ENCODE results near the gene ISX.

Gene ISX

DNA sequence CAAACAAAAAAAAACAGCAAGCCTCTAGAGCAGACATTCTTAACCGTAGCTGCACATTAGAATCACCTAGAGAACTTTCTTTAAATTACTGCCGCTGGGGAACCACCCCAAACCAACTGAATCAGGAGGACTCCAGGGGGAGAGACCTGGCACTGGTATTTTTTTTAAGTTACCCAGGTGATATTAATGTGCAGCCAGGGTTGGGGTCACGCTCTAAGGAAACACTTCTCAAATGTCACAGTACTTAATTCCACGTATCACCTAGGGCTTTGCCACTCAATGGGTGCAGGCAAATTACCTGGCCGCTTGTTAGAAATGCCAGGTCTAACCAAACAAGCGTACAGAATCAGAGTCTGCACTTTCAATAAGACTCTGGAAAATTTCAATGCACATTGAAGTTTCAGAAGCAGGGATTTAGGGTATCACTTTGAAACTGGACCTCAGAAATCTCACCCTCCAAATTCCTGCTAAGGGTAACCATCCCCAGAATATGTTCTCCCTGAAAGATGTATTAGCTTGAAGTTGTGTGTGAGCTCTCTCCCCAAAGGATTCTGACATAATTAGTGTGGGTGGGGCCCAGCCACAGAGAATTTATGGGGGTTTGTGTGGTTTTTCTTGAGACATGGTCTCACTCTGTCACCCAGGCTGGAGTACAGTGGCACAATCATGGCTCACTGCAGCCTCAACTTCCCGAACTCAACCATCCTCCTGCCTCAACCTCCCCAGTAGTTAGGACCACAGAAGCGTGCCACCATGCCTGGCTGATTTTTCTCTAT is 12.7 kb upstream of the ISX start:
- no peak for DNase-seq

DNA sequence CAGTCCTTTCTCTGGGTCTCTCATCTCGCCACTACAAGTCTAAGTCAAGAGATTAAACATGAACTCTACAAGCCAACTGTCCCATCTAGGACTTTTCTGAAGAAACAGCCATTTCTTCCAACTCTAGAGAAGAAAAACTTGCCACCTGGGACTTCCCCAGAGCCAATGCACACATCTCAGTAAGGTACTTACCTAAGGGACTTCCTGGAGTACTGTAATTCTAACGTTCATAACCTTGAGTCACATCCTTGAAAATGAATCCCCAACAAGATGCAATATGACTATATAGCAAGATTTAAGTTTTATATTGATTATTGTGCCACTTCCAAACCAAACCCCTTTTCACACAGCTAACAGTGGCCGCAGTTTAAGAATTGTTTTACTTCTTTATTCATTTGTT is 11.9 kb upstream of the ISX start:
- no peak for DNase-seq

DNA sequence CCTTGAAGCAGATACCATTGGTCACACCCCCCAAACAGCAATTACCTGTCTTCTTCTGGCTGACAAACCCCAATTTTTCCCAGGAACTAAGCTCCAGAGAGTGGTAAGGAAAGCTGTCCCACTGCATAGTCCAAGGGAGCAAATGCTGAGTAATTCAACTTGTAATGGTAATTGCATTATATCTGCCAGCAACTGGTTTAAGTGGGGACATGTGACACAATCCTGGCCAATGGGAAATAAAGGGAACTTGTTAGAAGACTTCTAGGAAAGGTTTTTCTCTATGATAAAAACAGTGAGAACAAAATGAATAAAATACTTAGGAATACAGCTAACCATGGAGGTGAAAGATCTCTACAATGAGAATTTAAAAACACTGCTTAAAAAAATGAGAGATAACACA is 9.5 kb upstream of the ISX start:
- DNase-seq, result no peak

DNA sequence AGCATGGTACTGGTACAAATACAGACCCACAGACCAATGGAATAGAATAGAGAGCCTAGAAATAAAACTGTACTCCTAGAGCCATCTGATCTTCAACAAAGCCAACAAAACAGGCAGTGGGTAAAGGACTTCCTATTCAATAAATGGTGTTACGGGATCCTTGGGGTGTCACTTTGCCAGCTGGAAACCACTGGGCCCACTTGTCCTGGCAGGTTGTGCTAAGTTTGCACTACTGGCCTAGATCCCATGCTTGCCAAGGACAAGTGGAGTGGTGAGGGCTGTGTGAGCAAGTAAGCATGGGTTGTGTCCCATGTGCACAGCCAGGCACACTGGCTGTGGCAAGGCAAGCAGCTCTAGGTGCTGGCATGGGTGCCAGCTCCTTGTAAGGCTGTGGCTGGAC is 8.8 kb upstream of the ISX start:
- DNase-seq, result no peak

DNA sequence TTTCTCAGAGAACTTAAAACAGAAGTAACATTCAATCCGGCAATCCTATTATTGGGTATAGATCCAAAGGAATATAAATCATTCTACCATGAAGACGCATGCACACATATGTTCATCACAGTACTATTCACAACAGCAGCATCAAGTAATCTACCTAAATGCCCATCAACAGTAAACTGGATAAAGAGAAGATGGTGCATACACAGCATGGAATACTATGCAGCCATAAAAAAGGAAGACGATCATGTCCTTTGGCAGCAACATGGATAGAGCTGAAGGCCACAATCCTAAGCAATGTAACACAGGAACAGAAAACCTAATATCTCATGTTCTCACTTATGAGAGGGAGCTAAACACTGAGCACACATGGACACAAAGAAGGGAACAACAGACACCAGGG is 6.3 kb upstream of the ISX start:
- no peak for DNase-seq

DNA sequence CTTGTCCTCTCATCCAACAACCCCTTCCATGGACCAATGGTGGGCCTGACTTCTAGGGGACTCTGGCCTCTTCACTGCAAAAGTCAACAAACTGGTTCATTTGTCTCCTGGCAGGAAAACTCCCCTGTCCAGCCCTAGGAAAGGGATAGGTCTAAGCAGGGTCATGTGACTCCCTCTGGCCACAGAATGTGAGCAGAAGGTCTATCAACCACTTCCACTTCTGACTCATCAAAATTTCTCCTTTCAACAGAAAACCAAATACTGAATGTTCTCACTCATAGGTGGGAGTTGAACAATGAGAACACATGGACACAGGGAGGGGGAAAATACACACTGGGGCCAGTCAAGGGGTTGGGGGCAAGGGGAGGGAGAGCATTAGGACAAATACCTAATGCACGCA is 1.3 kb upstream of the ISX start:
- no peak for DNase-seq

DNA sequence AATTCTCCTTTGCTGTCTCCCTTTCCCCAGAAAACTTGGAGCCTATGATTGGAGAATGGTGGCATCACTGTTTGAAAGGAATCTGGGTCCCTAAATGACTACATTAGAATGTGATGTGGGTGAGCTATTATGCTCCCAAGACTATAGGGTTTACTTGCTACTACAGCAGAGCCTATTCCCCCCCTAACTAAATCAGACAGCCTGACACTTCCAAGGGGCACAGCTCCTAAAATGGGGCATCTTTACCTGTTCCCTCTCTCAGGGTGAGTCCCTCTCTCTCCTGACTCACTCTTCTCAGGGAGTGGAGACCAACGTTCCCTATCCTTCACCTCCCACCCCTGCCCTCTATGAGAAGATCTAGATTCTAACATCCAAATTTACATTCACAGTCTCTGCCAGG is 775 bp upstream of the ISX start:
- DNase-seq, result no peak

DNA sequence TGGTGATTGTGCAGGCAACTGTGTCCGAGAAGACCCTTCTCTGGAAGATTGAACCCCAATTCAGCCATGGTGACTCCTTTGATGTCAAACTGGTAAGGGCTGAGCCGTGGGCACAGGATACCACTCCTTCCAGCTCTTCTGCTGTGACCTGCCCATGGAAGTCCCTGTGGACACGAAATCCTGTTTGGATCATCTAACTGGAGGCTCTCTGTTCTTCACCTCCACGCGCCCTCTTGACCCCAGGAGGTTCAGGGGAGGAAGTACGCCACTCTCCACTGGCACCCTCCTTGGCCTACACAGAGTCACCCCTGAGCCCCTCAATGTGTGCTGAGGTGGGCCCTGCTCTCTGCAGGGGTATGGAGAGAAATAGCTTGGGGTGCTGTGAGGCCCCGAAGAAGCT is 810 bp downstream of the ISX start:
- DNase-seq, result no peak

DNA sequence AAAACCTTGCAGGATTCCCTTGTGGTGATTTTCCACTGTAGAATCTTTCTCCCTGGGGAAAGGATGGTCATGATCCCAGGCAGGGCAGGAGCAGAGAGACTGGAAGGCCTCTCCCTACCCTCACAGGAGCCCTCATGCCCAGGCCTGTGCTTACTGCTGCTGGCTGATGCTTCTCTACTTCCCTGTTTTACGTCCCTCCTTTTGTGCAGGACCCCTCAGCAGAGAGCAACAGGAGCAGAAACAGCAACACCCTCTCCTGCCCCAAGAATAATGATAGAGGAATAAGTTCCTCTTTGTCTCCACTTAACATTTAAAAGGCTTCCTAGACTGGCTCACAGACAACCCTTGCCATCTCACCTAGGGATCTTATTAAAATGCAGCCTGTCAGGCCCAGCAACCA is 3.6 kb downstream of the ISX start:
- no peak for DNase-seq

DNA sequence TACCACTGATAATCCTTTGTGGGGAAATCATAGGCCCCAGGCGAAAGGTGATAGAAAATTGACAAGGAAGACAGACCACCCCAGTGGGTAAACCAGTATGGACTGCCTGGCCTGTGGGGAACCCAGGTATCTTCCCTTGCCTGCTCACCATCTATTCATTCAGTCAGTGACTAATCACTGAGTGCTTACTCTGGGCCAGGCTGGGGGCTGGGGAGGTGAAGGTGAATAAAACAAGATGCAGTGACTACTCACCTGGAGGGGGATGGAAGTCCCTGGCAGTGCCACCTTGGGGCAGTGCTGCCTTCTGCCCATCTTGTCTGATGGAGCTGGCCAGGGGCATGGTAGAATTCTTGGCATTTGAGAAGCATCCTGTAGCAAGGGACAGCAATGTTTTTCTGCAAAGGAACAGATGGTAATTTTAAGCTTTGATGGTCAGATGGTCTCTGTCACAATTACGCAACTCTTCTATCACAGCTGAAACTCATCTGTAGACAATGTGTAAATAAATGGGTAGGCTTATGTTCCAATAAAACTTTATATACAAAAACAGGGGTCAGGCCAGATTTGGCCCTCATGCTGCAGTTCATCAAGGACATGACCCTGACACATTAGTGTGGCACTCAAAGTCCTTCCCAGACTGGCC is 4.6 kb downstream of the ISX start:
- DNase-seq, result no peak

DNA sequence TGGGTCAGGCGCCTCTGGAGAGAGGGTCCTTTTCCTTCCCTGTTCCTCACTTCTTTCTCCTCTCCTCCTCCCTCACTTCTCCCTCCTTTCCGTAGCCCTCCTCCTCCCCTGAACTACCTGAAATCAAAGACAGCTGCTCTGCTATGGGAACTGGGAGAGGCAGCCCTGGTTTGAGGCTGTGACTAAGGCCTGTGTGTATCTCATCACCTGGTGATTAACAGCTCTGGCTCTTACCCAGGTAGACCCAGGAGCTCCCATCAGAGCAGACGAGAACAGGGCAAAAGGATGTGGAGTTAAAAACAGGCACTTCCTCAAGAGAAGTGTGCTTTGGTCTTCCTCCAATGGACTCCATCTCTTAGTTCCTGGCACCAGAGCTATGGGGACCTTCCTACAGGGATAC is 5.8 kb downstream of the ISX start:
- DNase-seq, result no peak

DNA sequence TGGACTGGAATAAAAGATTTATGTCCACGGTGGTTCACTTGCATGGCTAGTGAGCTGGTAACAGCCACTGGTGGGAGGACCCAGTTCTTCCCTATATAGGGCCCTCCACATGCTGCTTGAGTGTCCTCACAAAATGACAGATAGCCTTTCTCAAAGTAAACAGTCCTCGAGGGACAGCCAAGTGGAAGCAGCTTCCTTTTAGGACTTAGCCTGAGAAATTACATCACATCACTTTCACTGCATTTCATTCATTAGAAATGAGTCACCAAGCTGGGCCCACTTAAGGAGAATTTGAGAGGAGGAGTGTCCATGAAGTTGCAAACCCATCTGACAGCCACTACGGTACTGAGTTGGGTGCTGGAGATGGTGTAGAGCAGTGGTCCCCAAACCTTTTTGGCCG is 7.0 kb downstream of the ISX start:
- DNase-seq, result no peak

DNA sequence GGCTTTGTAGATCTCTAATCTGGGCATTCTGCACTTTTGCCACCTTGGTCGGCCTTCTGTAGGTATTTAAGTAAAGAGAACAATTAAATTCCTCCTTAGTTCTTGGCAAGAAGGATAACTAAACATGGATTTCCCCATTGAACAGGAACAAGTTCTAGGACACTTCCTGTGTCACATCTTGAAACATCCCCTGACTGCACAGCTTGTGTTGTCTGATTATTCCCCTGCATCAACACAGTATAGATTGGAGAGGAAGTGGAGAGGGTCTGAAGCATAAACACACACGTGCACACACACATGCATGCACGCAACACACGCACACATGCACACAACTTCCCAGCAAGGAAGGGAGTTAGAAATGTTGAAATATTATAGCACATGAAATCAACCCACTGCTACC is 8.6 kb downstream of the ISX start:
- no peak for DNase-seq

DNA sequence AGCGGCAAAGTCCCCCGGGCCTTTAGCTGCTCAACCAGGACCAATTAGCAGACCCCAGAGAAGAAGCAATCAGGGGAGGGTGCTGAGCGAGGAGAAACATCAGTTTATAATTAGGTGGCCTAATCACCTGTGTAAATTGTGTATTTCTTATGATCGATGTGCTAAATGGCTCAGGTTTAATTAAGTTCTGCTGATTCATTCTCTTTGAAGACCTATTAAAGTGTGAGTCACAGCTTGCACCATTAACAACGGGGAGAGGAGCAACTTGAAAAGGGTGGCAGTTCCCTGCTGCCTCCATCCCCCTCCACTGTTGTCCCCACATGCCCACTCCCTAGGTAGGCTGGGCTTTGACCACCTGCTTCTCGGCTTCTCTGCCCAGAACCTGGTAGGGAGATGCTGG is 10.7 kb downstream of the ISX start:
- no peak for DNase-seq

DNA sequence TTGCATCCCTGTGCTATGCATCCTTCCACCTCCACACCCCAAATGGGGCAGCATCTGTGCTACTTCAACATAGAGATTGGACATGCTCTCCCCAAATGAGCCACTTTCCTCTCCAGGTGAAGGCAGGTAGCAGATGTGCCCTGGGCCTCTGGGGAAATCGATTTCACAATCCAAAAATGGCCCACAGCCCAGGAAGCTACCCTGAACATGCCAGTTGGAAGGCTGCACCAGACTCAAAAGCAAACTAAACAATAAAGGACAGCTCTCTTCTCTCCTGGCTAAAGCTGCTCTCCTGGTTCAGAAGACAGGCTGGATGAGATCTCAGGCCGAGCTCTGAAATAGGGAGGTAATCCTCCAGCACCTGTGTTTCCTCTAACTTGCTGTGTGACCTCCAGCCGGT is 19.7 kb downstream of the ISX start:
- DNase-seq, result no peak

DNA sequence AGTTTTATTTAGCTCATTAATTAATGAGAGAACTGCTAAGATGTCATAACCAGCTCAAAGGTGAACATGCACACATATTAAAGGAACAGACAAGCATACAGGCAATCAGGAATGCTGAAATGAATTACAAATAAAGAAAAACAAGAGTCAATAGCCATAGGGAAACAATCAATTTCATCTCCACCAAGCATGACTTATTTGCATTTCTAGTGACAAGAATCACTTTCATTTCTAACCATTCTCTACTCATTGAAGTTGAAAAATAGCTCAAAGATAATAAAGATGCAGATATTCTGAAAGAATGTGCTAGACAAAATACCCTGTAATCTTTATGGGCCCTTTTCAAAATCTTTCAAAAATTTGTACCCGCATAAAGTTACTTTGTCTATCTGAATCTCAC is 23.2 kb downstream of the ISX start:
- no peak for DNase-seq

DNA sequence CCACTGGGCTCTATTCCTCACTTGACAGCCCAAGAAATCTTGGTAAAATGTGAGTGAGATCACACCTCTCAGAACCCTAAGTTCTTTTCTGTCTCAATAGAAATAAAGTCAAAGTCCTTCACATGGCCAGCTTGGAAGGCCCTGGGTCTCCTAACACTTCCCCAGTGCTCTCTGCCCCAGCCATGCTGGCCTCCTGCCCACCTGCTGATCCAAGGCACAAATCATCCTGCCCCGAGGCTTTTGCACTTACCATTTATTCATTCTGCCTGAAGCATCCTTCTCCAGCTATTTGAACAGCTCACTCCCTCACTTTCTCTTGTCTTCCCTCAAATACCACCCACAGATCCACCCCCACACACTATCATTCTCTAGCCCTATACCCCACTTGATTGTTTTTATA is 26.4 kb downstream of the ISX start:
- no peak for DNase-seq

DNA sequence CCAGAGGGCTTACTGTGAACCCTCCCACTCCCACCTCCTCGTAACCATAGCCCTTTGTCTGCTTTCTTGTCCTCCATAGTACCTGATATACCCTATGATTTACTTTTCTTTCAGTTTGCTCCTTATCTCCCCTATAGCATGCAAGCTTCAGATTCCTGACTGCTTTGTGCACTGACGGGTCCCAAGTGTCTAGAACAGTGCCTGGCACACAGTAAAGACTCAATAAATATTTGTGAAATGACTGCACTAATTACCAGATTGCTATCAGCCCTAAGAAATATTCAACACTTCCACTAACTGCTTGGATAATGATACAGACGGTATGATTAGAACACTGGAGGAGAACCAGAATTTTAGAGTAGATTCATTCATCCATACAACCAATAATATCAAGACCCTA is 33.0 kb downstream of the ISX start:
- DNase-seq, result no peak

DNA sequence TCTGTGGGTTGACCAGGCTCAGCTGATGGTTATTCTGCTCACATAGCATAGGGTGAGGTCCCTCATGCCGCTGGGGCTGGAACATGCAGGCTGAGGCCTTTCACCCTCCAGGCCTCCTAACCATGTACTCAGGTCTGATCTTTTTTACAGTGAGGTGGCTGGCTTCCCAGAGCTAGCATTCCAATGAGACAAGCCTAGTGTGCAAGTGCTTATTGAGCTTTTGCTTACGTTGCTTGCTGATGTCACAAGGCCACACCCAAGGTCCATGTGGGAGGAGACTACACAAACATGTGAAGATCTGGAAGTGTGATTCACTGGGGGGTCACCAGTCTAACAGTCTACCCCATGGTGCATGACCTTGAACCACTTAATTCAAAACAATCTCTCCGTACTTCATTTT is 33.9 kb downstream of the ISX start:
- no peak for DNase-seq

DNA sequence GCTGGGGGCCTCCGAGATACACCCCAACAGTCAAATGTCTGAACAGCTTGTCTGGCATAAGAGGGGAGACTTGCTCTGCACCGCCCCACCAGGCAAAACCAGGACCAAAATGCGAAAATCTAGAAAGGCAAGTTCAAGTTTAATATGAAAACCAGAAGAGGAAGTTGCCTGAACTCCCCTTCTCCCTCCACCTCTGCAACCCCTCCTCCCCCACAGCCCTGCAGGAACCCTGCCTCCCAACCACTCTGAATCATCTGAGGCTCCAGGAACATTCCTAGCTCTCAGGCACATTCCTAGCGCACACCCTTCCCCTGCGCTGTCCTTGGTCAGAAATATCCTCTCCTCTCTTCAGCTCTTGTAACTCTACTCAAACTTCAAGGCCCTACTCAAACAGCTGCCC is 36.7 kb downstream of the ISX start:
- DNase-seq, result no peak

DNA sequence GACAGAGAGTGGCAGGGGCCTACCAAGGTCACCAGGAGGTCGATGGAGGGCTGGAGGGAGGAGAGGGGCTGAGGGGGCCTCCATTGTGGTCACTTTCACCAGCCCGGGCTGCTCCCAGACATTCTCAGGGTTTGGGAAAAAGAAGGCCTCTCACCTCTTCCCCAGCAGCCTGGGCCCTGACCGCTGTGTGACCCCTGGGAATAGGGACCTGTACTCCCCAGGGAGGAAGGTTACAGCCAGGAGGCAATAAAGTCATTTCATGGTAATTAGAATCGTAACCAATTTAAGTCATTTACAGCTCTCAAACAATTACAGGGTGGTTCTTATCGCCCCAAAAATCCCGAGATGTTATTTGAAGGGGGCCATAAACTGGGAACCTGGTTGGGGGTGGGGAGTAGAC is 37.8 kb downstream of the ISX start:
- no peak for DNase-seq

DNA sequence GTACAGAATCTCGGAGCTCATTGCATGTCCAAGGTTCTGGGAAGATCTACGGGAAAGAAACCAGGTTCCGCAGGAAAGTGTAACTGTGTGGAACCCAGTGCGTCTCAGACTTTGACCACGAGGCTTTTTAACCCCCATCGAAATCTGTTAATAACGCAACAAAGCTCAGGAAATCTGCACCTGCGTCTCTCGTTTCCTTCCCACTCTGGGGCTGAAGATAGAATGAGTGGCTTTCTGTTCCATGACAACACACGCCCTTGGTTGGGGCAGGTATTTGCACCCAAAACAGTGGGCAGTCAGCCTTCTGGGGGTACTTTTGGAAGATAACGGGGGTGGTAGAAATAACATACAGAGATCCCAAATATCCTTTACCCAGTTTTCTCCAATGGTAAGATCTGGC is 38.5 kb downstream of the ISX start:
- DNase-seq, result no peak

DNA sequence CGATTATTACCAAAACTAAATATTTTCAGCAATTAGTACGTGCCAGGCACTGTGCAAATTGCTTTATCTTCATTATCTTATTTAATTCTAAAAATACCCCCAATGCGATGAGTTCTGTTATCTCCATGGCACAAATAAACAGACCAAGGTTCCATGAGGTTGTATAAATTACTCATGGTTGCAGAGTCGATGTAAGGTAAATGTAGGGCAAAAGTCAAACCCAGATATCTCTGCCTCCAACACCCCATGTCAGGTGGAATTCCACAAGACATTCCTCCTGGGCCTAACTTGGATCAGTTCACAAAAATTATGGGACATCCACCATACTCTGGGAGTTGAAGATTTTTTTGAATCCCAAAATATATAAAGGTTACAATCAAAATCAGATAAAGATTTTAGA is 43.7 kb downstream of the ISX start:
- no peak for DNase-seq

DNA sequence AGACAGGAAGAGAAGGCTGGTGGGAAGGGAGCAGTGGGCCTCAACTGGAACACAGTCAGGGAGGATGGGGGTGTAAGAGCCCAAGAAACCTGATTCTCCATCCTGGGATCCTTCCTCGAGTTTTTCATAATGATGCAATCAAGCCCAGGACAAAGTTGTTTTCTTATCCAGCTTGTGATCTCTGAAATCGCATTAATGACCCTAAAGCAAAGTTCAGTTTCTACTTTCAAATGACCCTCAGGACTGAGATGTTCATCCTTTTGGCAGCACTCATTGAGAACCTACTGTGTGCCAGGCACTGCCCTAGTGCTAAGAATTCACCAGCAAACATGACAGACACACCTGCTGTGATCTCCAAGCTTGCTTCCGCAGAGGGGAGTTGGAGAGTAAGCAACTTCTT is 45.3 kb downstream of the ISX start:
- no peak for DNase-seq

DNA sequence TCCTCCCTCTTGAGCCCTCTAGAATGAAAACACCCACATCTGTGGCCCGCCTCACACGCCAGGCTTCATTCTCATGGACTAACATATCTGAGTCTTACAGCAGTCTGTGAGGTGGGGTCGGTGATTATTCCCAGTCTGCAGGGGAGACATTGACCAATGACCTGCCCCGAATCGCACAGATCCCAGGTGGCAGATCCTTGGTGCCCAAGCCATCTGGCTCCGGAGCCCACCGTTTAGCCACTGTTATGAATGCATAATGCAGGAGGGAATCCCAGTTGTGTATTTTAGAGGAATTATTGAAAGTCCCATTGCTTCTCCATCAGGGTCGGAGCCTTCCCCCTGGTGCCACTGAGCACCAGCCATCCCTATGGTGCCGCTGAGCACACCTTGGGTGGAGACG is 47.4 kb downstream of the ISX start:
- DNase-seq, result no peak

Data from activated effector memory CD4-positive, alpha-beta T cell treated with anti-CD3 and anti-CD28 coated beads, Interleukin-2, amount 50 U/mL, for 16 hours (primary cell).